Fibroblast of lung (primary cell): ENCODE results near the gene LYVE1.

ENCODE experiments used
- CTCF ChIP-seq, 2 donors: IDR thresholded peaks in 1 of 2; conservative IDR thresholded peaks in 1 of 2; 1 replicate in 1 of 2; 2 replicates in 1 of 2; pipeline ENCODE4 v1.5.1; 2011 to 2012; ENCODE audit warnings: low read length in 2 of 2, control low read depth in 1 of 2, inconsistent platforms in 1 of 2, low read depth in 1 of 2, mild to moderate bottlenecking in 1 of 2
- EZH2 ChIP-seq: IDR thresholded peaks from 2 replicates; pipeline ENCODE4 v1.5.1; 2012; ENCODE audit warnings: low read length, control low read depth, mild to moderate bottlenecking; ENCODE audit errors: missing control alignments

DNA sequence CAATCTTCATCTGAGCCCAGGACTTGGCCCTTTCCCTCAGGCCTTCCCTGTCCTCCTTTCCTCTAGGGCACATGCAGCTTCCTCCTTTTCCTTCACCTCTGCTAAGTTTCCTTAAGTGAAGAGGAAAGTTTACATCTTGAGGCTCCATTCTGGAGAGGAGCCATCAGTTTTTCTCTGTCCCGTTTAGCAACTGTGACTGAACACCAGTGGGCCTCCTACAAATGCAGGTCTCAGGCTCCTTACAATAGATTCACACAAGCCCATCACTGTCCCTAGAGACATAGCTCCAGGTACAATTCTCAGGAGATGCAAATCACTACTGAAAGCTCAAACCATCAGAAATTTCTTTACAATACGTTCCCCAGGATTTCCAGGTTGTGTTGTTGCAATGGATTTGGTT lies 23.3 kb upstream of the LYVE1 start:
- TF ChIP-seq CTCF (conservative IDR thresholded peaks at IDR 0.05 in 1 of 2, IDR thresholded peaks at IDR 0.05 in 1 of 2; ENCODE audit: low read depth in 1 of 2, low read length in 2 of 2) = no peak
- TF ChIP-seq EZH2 = no peak
